NCI-H1092 treated with DMSO at 0.1 percent for 48 hours (cell line): ENCODE data around the gene MASP1.

Source experiments
- DNase-seq: peaks from one replicate; lab custom pipeline; 2025; lab: John Stamatoyannopoulos, UW

Gene MASP1

DNA sequence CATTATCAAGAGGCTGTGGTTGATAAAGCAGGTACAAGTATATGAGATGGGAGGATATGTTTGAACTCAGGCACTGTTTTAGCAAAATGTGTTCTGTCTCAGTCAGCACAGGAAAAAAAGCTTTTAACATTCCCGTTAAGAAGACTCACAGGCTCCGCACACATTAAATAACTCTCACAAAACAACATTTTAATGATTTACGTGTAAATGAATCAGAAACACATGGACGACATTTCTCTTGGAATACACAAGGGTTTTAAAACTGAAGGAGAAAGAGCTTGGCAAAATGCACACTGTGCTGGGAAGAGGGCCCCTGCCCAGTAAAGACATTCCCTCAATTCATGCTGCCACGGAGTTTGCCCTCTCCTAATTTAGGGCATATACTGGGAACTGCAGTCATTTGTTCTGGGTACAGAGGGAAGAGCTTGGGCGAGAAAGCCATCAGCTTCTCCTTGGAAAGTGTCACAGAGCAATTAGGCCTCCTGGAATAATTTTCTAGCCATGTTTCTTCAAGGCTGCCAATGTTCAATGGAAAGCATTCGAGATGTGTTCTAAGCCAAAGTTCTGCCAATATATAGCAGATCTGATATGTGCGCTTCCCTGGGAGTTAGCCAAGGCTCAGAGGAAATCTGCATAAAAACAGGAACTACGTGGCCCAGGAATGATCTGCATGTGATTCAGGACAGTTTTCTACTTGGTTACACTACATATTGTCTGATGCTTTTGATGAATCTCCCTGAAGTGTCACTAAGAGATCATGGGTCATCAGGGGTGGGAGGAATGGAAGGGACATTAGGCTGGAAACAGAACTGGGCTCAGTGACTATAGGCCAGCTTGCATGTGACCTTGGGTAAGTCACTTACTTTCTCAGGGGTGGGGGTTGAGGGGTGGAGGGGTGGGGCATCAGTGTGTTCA, 2.2 kb upstream of the MASP1 start:
- DNase-seq = no peak

DNA sequence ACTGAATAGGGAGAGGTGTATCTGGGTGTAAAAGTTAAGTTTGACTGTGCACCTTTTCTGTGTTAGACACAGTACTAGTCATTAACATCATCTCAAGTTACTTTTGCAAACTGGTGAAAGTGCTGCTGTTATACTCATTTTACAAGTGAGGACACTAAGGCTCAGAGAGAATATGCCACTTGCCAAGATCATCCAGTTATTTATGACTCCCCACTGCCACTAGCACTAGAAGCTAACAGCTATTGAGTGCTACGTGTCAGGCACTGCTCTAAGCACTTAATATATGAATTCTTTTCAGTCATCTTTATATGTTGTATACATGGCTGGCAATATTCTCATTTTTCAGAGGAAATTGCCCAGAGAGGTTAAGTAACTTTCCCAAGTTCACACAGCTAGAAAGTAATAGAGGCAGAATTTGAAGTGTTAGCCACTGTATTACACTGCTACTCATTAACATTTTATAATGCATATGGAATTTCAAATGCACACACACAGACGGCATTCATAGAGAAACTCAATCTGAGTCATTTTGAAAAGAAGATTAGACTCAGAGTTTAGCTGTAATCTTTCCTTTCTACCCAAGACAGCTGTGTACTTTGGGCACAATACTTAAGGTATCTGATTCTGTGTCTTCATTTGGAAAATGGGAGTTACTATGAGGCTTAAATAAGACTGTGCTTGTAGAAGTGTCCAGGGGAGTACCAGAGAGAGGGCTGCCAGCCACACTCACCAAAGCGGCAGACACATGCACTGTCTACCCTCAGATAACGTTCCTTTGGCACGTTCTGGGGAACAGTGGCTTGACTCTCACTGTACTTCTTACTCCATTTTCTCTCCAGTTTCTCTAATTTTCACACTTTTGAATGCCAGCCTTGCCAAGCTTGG, 1.3 kb upstream of the MASP1 start:
- no peak for DNase-seq

DNA sequence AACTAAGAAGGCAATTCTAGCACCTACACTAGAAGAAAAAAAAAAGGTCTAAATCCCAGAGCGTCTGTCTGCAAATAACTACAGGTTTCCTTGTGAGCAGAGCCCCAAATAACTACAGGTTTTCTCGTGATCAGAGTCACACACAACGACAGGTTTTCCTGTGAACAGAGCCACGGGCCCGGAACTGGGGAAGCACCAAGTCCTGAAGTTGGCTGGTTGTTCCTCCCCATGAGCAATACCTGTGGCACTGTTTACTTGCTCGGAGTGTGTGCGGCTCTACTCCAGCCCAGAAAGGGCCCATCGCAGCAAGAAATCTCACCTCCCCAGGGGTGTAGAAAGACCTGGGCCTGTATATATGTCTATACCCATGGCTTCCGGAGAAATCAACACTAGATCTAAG, 644 bp upstream of the MASP1 start:
- no peak for DNase-seq

DNA sequence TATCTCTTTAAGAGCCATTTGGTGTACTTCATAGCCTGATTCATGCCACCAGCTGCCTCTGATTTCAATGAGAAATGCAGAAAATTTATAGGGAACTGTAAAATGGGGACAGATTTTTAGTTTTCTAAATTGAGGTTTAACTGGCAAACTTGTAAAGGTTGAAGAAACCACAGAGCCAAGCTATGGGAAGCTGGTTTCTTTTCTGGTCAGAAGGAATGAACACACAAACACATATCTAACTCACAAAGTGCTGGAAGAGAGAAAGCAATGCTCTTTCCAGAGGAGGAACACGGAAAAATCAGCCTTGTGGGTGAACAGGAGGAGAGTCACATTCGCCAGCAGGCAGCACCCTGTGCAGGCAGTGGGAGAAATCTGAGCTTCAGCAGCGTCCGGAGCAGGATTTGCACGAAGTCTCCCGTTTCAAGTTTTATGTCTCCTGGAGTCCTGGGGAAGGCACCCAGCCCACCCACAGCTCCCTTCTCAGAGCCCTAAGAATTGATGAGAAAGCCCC, 481 bp downstream of the MASP1 start:
- DNase-seq = no peak

DNA sequence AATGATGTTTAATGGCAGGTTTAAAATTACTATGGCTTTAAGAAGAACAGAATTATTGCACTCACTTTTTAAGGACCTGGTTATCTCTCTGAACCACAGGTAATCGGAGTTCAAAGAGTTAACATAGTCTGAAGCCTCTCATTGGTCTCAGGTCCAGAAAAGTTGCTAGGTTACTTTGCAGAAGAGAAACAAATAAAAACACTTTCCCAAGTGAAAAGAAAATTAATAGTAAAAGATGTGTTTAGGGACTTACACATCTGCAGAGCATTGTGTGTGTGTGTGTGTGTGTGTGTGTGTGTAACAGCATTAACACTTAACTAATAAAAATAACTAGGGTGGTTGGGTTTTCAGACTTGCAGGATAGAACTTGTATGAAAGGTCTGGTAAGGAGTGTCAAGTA, 1.0 kb downstream of the MASP1 start:
- no peak for DNase-seq

DNA sequence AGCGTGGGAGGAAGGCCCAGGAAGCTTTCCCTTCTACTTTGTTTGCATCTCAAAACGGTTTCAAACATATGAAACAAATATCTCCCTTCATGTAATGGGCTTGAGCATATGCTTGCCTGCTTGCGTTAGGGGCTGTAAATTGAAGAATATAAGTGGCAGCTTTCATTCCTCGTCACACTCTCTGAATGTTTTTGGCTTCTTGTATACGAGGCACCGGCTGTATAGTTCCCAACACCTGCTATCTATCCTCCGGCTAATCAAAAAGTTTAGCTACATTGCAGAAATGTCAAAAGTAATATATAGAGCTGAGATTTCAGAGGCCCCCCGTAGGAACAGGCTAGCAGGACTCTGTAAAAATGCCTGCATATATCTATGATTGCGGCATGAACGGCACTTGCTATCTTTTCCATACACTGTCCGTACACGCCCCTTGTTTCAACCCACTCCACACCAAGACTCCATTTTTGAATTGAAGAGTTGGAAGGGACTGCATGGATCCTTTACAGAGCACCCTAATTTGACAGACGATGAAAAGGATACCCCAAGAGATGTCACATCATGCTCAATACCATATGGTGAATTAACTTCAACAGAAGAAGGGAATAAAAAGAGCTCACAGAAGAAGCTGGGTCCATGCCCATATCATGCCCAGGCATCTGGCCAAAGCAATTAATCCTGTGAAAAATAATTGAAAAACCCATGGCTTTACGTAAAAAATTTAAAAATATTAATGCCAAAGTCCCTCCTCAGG, 2.5 kb downstream of the MASP1 start:
- DNase-seq = no peak

DNA sequence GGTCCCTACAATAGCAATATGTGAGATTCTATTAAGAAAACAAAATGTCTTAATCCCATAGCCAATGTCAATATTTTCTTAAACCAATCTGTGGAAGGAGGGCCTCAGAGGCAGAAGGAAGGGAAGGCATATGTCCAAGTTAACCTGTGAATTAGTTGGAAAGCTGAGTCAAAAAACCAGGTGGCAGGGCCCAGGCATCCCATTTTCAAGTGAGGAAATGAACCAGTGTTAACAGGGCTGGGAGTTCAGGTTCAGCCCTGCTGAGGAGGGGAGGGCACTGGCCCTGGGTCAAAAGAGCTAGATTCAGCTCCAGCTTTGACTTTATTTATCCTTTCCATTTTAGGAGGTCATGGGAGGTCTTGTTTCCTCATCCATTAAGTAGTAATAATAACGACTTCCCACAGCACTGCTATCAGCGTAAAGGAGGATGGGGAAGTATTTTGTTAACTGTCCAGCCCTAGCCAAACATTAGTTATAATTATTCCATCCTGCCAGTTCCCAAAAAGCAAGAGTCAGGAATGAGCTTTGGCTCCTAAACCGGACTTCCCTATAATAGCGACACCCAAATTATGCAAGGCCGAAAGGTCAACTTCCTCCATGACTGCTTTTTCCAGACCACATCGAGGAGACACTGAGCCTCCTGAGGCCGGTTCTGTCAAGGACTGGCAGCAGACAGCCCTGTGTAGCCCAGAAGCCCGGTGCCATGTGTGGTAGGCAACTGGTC, 3.2 kb downstream of the MASP1 start:
- no peak for DNase-seq

DNA sequence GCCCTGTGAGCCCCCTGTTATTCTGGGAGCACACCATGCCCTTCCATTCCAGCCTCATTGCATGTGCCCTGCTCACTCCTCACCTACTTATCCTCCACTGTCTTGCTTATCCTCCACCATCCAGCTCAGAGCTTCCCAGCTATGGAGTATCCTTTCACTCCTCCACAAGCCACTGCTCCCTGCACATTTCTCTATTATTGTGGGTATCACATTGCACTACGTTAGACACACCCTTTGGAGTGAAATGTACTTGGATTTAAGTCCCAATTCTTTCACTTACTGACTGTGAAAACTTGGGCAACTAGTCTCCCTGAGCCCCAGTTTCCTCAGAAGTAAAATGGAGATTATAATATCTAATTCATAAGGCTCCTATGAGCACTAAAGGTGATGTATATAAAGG, 4.3 kb downstream of the MASP1 start:
- no peak for DNase-seq

DNA sequence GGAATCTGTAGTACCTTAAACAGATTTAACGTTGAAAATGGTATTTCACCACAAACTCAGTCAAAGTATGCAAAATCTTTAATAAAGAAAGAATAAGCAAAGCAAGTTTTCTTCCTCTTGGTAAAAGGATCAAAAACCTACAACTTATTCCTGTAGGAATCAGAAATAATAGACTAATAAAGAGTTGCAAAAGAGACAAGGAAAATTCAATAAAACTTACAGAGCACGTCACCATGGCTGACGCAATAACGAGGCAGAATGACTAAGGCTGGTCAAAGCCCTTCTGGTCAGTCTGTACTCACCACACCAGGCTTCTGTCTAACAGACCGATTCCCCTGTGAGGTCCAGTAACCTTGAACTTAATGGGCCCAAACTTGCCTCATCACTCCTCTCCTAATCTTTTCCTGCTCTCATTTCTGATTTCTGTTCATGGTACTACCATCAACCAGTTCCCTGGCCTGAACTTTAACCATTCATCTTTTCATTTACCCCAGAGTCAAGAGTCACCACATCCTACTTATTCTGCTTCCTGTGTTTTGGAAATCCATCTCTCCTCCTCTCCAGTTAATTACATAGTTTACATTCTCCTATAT, 5.0 kb downstream of the MASP1 start:
- DNase-seq = no peak

DNA sequence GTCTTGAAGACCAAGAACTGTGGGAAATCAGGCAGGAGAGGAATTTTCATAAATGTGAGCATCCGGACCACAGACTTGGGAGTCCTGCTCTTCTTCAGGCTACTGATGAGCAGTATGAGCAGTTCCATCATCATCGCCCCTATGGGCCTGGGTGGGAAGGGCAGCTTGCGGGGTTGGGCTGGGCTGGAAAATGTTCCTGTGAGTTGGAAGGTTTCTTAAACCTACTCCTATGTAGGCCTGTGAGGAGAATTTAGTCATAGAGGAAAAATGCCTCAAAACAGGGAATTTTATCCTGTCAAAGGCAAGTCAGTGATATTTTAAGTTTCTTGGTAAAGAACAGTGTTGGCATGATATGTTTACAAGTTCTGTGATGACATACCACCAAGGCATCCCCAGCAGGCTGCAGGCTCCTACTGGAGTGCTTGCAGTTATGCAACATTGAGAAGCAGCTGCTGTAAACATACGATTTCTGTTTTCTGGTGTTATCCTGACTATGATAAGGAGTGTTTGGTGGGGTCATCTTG, 10.3 kb downstream of the MASP1 start:
- DNase-seq = no peak

DNA sequence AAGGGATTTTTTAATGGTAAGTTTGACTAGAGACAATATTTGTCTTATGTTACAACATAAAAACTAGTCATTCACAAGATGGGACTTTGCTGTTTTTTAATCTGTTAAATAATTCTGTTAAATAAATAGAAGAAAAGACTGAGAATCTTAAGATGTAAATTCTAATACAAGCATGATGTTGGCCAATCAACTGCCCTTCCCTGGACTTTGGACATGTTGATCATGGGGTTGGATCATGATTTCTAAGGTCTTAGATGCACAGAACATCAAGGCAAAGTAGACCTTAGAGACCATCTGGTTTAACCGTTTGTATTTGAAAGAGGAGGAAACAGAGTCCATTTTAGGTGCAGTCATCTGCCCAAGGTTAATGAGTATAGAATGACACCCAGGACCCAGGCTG, 10.9 kb downstream of the MASP1 start:
- DNase-seq = no peak

DNA sequence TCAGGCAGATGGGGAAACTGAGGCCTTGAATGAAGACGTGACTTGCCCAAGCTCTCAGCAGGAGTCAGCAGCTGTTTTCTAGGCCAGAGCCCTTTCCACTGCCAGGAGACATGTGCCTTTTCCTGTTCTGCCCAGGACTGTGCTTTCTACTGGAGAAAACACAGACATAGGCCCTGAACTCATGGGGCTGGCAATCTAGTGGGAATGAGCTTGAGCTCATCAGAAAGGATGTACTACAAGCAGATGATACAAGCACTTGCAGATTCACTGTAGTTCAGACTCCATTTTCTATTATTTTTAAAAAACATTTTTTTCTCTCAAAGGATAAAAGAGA, 14.4 kb downstream of the MASP1 start:
- DNase-seq = no peak

DNA sequence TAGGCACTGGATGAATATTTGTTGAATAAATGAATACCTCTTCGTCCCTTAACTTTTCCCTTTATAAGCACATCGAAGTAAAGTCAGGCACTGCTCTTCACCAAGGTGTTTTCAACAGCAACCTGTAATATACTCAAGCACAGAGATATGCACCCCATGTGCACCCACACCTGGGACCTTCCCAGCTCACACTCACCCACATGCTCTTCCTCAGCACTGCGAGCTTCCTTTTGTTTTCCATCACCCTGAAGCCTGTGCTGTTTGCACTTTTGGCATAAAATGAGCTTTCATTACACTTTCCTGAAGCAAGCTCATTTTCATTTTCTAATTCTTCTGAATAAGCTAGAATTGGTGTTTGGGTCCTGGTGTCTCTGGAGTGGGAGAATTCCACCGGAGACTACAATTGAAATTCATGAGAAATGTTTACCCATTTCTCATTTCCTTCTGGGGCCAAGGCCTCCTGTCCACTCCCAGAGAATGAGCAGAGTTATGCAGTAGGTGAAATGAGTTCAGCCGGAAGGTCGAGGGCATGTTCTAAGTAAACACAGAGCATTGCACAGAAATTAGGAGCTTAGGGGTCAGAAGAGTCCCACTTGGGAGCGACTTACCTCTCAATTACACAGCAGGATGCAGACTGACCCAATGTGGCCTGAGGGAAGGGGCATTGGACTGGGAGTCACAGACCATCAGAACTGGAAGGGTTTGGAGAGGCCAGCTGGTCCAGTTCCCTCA, 15.0 kb downstream of the MASP1 start:
- DNase-seq = no peak

DNA sequence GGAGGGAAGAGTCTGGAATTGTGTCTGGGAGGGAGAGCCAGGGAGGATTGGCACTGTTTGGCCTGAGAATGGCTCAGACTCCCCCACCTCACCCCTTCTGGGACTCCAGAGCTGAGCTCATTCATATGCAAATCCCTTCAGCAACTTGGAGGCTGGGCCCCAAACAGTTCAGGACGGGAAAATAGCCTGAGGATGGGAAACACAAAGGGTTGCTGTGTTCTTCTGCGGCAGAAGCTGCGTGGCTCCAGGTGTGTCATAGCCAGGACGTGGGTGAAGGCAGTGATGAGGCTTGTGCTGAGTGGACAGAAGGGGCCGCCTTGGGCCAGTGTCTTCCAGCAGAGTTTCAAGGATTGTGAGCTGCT, 16.6 kb downstream of the MASP1 start:
- DNase-seq = no peak

DNA sequence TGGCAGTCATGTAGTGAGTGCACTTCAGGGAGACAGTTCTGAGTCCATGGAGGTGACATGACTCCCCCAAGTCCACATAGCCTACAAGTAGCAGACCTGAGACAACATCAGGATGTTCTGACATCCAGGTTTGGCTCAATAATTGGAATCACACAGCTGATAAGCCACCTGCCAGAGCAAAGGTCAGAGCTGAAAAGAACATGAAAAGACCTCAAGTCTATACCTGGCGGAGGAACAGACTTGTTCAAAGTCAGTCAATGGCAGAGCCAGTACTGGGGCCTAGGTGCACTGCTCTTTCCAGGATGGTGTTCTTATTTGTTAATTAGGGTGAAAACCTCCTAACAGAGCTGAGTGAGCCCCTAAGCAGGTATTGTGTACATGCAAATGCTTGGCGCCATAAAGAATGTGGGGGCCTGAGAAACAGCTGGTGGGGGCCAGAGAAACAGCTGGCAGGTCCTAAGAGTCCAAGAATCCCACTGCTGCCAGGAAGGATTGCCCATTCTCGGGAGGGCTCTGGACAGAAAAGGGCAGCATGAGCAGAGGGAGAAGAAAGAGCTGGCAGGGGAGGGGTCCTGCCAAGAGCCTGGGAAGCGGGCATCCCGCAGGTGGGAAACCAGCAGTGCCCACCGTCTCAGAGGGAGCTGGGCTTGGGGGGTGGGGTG, 17.1 kb downstream of the MASP1 start:
- DNase-seq = no peak

DNA sequence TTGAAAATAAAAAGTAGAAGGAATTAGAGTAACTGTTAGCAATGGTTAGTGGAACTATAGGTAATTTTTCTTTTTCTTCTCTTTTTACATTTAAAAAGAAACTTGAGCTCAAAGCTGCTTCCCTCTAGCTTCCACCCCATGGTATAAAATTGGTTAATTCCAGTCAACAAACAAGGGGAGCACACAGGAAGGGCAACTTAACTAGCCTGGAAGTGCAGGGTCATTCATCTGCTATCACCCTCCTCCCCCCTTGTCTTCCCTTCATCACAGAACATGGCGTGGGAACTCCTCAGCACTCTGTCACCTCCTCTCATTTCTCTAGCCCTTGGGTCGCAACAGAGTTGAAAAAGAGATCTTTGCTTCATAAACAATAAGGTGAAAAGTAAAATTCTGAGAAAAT, 20.0 kb downstream of the MASP1 start:
- DNase-seq = no peak

DNA sequence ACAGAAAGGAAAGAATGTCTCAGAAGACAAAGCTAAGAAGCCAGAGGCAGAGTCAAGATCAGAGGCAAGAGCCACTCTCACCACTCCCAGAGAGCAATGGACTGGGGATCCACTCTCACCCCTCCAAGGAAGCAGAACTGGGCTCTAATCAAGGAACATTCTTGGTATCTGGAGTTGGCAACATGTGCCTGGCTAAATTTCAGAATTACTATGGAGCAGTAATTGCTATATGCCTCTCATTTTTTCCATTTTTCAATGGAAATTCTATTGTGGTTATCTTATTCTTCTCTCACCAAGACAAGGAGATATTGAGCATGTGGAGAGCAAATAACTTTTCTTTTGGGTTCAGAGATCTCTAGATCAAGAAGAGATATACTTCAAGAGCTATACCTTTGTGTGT, 22.1 kb downstream of the MASP1 start:
- no peak for DNase-seq

DNA sequence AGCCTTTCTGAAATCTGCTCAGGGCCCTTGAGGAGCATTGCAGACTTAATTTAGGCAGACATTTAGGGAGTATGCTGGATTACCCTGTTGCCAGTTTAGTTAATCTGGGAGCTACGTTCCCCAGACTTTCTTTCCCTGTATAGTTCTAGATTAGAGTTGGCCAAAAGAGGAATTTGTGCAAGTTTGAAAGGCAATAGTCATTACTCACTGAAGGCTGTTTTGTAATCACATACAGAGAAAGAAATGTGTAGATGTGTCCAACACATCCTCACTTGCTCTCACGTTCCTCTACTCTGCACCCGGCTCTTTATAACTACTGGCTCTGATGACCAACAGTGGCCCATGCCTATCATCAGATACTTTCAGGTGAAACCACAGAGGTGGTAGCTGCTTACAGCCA, 24.2 kb downstream of the MASP1 start:
- no peak for DNase-seq

DNA sequence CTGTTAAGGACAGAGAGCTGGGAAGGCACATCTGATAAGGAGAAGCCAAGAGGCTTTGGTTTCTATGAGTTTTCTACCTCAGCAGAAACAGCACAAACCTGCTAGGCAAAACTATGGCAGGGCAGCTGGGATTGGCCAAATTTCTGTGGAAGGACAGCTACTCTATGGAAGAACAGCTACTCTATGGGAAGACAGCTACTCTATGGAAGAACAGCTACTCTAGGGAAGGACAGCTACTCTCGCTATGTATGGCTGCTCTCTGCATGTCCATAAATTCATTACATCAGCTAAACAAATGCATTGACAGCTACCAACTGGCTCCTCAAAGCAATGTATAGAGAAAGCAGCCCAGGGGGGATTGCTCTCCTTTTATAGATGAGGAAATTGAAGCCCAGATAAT, 24.8 kb downstream of the MASP1 start:
- no peak for DNase-seq

DNA sequence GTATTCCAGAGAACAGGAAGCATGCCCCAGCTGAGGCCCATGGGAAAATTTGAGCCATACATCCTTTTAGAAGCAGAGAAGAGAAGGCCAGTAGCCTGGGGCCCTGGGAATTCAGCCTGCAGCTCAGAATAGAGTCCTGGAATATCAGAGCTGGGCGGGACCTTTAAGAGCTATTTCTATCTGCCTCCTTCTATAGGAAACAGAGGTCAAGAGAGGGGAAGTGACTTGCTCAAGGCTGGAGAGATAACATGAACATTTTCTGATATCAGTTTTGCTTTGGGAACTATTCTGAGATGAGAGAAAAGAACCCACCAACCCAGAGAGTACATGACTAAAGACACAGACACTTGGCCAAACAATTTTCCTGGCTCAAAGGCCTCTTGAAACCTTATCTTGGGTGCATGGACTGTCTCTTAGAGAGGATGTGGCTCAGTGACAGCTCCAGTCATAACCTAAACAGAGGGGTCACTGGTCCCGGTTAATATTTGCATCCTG, 26.0 kb downstream of the MASP1 start:
- DNase-seq = no peak
